HCT116 (cell line): ENCODE measurements around the gene TAF5L. TPM values are rescaled to one million over a fixed set of nuclear protein-coding genes. Genes with fewer than 3 reads are reported as not detected.

ENCODE experiments used
- ATAC-seq: fragments of 200-7000 bp; cut with Tn5 transposase; 2 replicates; pipeline ENCODE4 v1.9.1; 2020; ENCODE audit warnings: mild to moderate bottlenecking, moderate library complexity
- BruUV-seq: library from RNA; stranded (reverse); fragments of 400-500 nt; replicated peaks from 2 replicates; lab custom pipeline; 2021; lab: Mats Ljungman, UMichigan
- CTCF ChIA-PET: fragments of 300-600 bp; sonication (Branson Sonifier 250); formaldehyde crosslinking; loops from one replicate; lab custom pipeline; 2021; ENCODE audit warnings: antibody characterized with exemption; lab: Charles Lee
- POLR2A ChIA-PET: fragments of 300-600, 350-600 bp; sonication (Branson Sonifier 250); formaldehyde crosslinking; loops from one replicate; lab custom pipeline; 2021; ENCODE audit warnings: antibody characterized with exemption; lab: Charles Lee
- RAD21 ChIA-PET, 2 experiments: fragments of 300-600 bp; sonication (Branson Sonifier 250); formaldehyde crosslinking; loops; one replicate each; lab custom pipeline; 2023; ENCODE audit warnings: low total read pairs in 2 of 2; ENCODE audit not compliant: uncharacterized antibody in 2 of 2, unreplicated experiment in 2 of 2, low non-redundant PET in 1 of 2; lab: Charles Lee
- DNase-seq: peaks from one replicate; pipeline ENCODE4 v3.0.0-alpha.2; 2010; ENCODE audit warnings: low read depth, low spot score
- H2AFZ ChIP-seq: fragments of 200-600 bp; shearing (Covaris generic), sonication (generic); 2 replicates; pipeline ENCODE4 v1.6.1; 2017; ENCODE audit warnings: low read depth, mixed run types, mixed read lengths, antibody characterized with exemption, low read length; ENCODE audit not compliant: poor library complexity, severe bottlenecking
- H3K27ac ChIP-seq: 2 replicates; pipeline ENCODE4 v1.5.1; 2012; ENCODE audit warnings: low read depth, low read length
- H3K27me3 ChIP-seq: fragments of 200-600 bp; sonication (generic); 2 replicates; pipeline ENCODE4 v1.6.1; 2016; ENCODE audit warnings: mixed run types, low read length, mixed read lengths; ENCODE audit not compliant: insufficient read depth
- H3K36me3 ChIP-seq, 2 experiments: fragments of 200-500 bp in 1 of 2; fragments of 200-600 bp in 1 of 2; sonication (Bioruptor generic) in 1 of 2; sonication (generic) in 1 of 2; 2 replicates each; pipeline versions ENCODE4 v1.5.1 to v1.6.1; 2014 to 2016; ENCODE audit warnings: low read length in 2 of 2, inconsistent platforms in 1 of 2, mixed read lengths in 1 of 2, mixed run types in 1 of 2; ENCODE audit not compliant: insufficient read depth in 2 of 2, control insufficient read depth in 1 of 2
- H3K4me1 ChIP-seq, 2 experiments: fragments of 200-600 bp in 1 of 2; sonication (generic) in 1 of 2; 2 replicates each; pipeline versions ENCODE4 v1.5.1 to v1.6.1; 2012 to 2017; ENCODE audit warnings: low read length in 2 of 2, inconsistent platforms in 1 of 2, mild to moderate bottlenecking in 1 of 2, mixed read lengths in 1 of 2, mixed run types in 1 of 2, moderate library complexity in 1 of 2; ENCODE audit not compliant: insufficient read depth in 2 of 2, control insufficient read depth in 1 of 2
- H3K4me2 ChIP-seq: fragments of 200-600 bp; sonication (generic); 2 replicates; pipeline ENCODE4 v1.6.1; 2017; ENCODE audit warnings: mixed run types, low read length, mixed read lengths
- H3K4me3 ChIP-seq, 2 experiments: fragments of 200-600 bp in 1 of 2; sonication (generic) in 1 of 2; replicated peaks in 1 of 2; 2 replicates each; pipeline ENCODE4 v1.5.1; 2011 to 2016; ENCODE audit warnings: low read length in 2 of 2, control low read depth in 1 of 2, low read depth in 1 of 2, mild to moderate bottlenecking in 1 of 2, mixed read lengths in 1 of 2, mixed run types in 1 of 2
- H3K79me2 ChIP-seq: fragments of 200-600 bp; sonication (generic); 2 replicates; pipeline ENCODE4 v1.6.1; 2017; ENCODE audit warnings: mild to moderate bottlenecking, mixed run types, low read length, moderate library complexity, mixed read lengths; ENCODE audit not compliant: insufficient read depth
- H3K9ac ChIP-seq: fragments of 200-600 bp; sonication (generic); 2 replicates; pipeline ENCODE4 v1.6.1; 2016; ENCODE audit warnings: low read length, mixed read lengths
- H3K9me2 ChIP-seq: fragments of 200-600 bp; sonication (generic), shearing (Covaris generic); 2 replicates; pipeline ENCODE4 v1.6.1; 2017; ENCODE audit warnings: mixed run types, mild to moderate bottlenecking, moderate library complexity; ENCODE audit not compliant: insufficient read depth
- H3K9me3 ChIP-seq, 2 experiments: fragments of 200-500 bp in 1 of 2; fragments of 200-600 bp in 1 of 2; sonication (Bioruptor generic) in 1 of 2; sonication (generic) in 1 of 2; 2 replicates each; pipeline ENCODE4 v1.6.1; 2014 to 2017; ENCODE audit warnings: low read length in 2 of 2, mixed read lengths in 2 of 2, inconsistent platforms in 1 of 2, low read depth in 1 of 2, mild to moderate bottlenecking in 1 of 2, mixed run types in 1 of 2, moderate library complexity in 1 of 2; ENCODE audit not compliant: control insufficient read depth in 1 of 2, insufficient read depth in 1 of 2
- H4K20me1 ChIP-seq: fragments of 200-600 bp; sonication (generic), shearing (Covaris generic); 2 replicates; pipeline ENCODE4 v1.6.1; 2017; ENCODE audit warnings: mixed run types, mild to moderate bottlenecking, moderate library complexity; ENCODE audit not compliant: insufficient read depth
- ATF3 ChIP-seq: IDR thresholded peaks from 2 replicates; pipeline ENCODE4 v1.6.1; 2012
- CEBPB ChIP-seq: IDR thresholded peaks from 2 replicates; pipeline ENCODE4 v1.6.1; 2012; ENCODE audit warnings: low read depth
- CTCF ChIP-seq, 3 experiments: fragments of 200-600 bp in 1 of 3; sonication (generic) in 1 of 3; IDR thresholded peaks in 2 of 3; conservative IDR thresholded peaks in 1 of 3; 2 replicates each; pipeline ENCODE4 v1.5.1; 2012 to 2017; ENCODE audit warnings: low read depth in 2 of 3, low read length in 2 of 3, antibody characterized with exemption in 1 of 3, borderline replicate concordance in 1 of 3, control low read depth in 1 of 3, mild to moderate bottlenecking in 1 of 3, mixed read lengths in 1 of 3, mixed run types in 1 of 3, moderate library complexity in 1 of 3; ENCODE audit not compliant: insufficient read depth in 1 of 3
- EGR1 ChIP-seq: IDR thresholded peaks from 2 replicates; pipeline ENCODE4 v1.6.1; 2012; ENCODE audit warnings: low read depth
- EZH2 ChIP-seq: fragments of 200-600 bp; sonication (generic); IDR thresholded peaks from 2 replicates; pipeline ENCODE4 v1.6.1; 2017; ENCODE audit warnings: antibody characterized with exemption, mixed run types
- MAX ChIP-seq: IDR thresholded peaks from 2 replicates; pipeline ENCODE4 v1.6.1; 2012
- POLR2A ChIP-seq: IDR thresholded peaks from 2 replicates; pipeline ENCODE4 v1.7.0; 2011; ENCODE audit warnings: borderline replicate concordance; ENCODE audit not compliant: insufficient read depth, insufficient read length; ENCODE audit errors: extremely low read depth
- SIN3A ChIP-seq: IDR thresholded peaks from 2 replicates; pipeline ENCODE4 v1.6.1; 2012; ENCODE audit warnings: low read depth
- SRF ChIP-seq: IDR thresholded peaks from 2 replicates; pipeline ENCODE4 v1.6.1; 2012; ENCODE audit warnings: low read depth
- YY1 ChIP-seq: IDR thresholded peaks from 2 replicates; pipeline ENCODE4 v1.6.1; 2011; ENCODE audit warnings: low read length, low read depth, moderate library complexity, mild to moderate bottlenecking; ENCODE audit not compliant: insufficient replicate concordance; ENCODE audit errors: extremely low read depth
- intact Hi-C: fragments of 100-400 bp; cut with micrococcal nuclease; formaldehyde crosslinking; loops from 2 replicates; pipeline ENCODE4 v1.10.0; 2022
- total RNA-seq: library from RNA; stranded (reverse); gene quantifications from one replicate; pipeline ENCODE4 v1.2.1, GENCODE V29; 2021; ENCODE audit not compliant: unreplicated experiment

TAF5L gene
- total RNA-seq, 1 experiment from 2014 or later, result 22.4 TPM

GRCh38 chr1:229642970-229643369, 17.0 kb upstream of the TAF5L start:
- Histone ChIP-seq H3K9ac (no peak overlapping the region), H3K4me2 (no peak overlapping the region)

More at GRCh38 chr1:229642970-229643369, 17.0 kb upstream of the TAF5L start:
- H3K4me1 ChIP-seq, result no peaks in the 10 kb centered on the region
- H4K20me1 ChIP-seq, result no peaks in the 10 kb centered on the region; the same call in 1 of the 2 replicates
- H3K27ac ChIP-seq, result no peak overlapping the region
- no peaks in the 10 kb centered on the region for H3K9me2 ChIP-seq
- ChIA-PET CTCF (no interaction called here), RAD21 (no interaction called here), POLR2A (no interaction called here)
- no peak for TF ChIP-seq CEBPB
- no peak for TF ChIP-seq EGR1
- TF ChIP-seq CTCF (IDR thresholded peaks at IDR 0.05 in 2 of 3, conservative IDR thresholded peaks at IDR 0.05 in 1 of 3; ENCODE audit: borderline replicate concordance in 1 of 3, insufficient read depth in 1 of 3, low read depth in 2 of 3, low read length in 2 of 3), result no peak
- TF ChIP-seq EZH2, result no peak
- no peak for TF ChIP-seq ATF3
- TF ChIP-seq SRF, result no peak
- no peak for TF ChIP-seq SIN3A
- no peak for TF ChIP-seq MAX
- no peak for TF ChIP-seq YY1
- TF ChIP-seq POLR2A, result no peak
- peaks cover 59% of the 10 kb centered on the region for H3K79me2 ChIP-seq
- BruUV-seq, result no TSS peak
- peaks cover 33% of the 10 kb centered on the region in 2 experiments; a peak in 3 of 4 replicates for H3K36me3 ChIP-seq
- H2AFZ ChIP-seq, result no peak overlapping the region
- DNase-seq (no peak), ATAC-seq (no peak)
- no peaks in the 10 kb centered on the region for H3K27me3 ChIP-seq
- no peaks in the 10 kb centered on the region for H3K9me3 ChIP-seq
- no peak overlapping the region for H3K4me3 ChIP-seq
- intact Hi-C loops, result no loop called here
